Vagina (tissue), 2 donors: ENCODE data around the gene TESMIN. TPM values are rescaled to one million over a fixed set of nuclear protein-coding genes. Genes with fewer than 3 reads are reported as not detected.

Experiments used
- DNase-seq, 2 donors: peaks; one replicate each; pipeline ENCODE4 v3.0.0-alpha.2; 2017; ENCODE audit errors: extremely low spot score in 2 of 2
- H3K27ac ChIP-seq: fragments of 200-600 bp; sonication (generic); one replicate; pipeline ENCODE4 v1.5.1; 2019
- H3K27me3 ChIP-seq: fragments of 200-600 bp; sonication (generic); one replicate; pipeline ENCODE4 v1.5.1; 2019
- H3K36me3 ChIP-seq, 2 donors: fragments of 200-600 bp; sonication (generic); one replicate each; pipeline ENCODE4 v1.5.1; 2017 to 2019
- H3K4me1 ChIP-seq: fragments of 200-600 bp; sonication (generic); one replicate; pipeline ENCODE4 v1.5.1; 2019
- H3K4me3 ChIP-seq, 2 donors: fragments of 200-600 bp; sonication (generic); 1 replicate in 1 of 2; 2 replicates in 1 of 2; pipeline ENCODE4 v1.5.1; 2016 to 2019
- H3K9me3 ChIP-seq: fragments of 200-600 bp; sonication (generic); one replicate; pipeline ENCODE4 v1.5.1; 2019
- CTCF ChIP-seq, 3 experiments: fragments of 450-650 bp in 2 of 3; fragments of 200-600 bp in 1 of 3; sonication (generic) in 1 of 3; IDR thresholded peaks; one replicate each; pipeline ENCODE4 v1.5.1; 2017 to 2019; ENCODE audit warnings: antibody characterized with exemption in 3 of 3, mild to moderate bottlenecking in 2 of 3, moderate library complexity in 2 of 3
- POLR2A ChIP-seq, 2 donors: fragments of 450-650 bp; IDR thresholded peaks; one replicate each; pipeline ENCODE4 v1.6.1; 2017; ENCODE audit warnings: antibody characterized with exemption in 2 of 2, mild to moderate bottlenecking in 2 of 2, moderate library complexity in 2 of 2
- POLR2AphosphoS5 ChIP-seq, 2 donors: sonication (generic); formaldehyde crosslinking; IDR thresholded peaks; one replicate each; pipeline ENCODE4 v1.9.0; 2017; ENCODE audit warnings: antibody characterized with exemption in 2 of 2, mild to moderate bottlenecking in 2 of 2, low read depth in 1 of 2; ENCODE audit not compliant: insufficient read depth in 1 of 2
- intact Hi-C: fragments of 100-400 bp; cut with DNase I; formaldehyde crosslinking; loops from one replicate; pipeline ENCODE4 v1.15.1; 2023
- total RNA-seq: library from RNA; depleted of rRNA; stranded (reverse); fragments of >200 nt; gene quantifications from one replicate; pipeline ENCODE4 v1.2.3, GENCODE V29; 2016

Gene TESMIN
- total RNA-seq, 1 donor from 2014 or later, result 8.3 TPM

GRCh38 chr11:68660066-68660810 is 91.1 kb downstream of the TESMIN start:
- no peak overlapping the region for H3K4me3 ChIP-seq
- no peak for TF ChIP-seq POLR2A (IDR thresholded peaks at IDR 0.05)
- no peak for TF ChIP-seq CTCF (IDR thresholded peaks at IDR 0.05)
- TF ChIP-seq POLR2AphosphoS5 (IDR thresholded peaks at IDR 0.05; ENCODE audit: insufficient read depth in 1 of 2, low read depth in 1 of 2), result no peak
- peaks cover 13% of the 10 kb centered on the region for H3K4me1 ChIP-seq
- no peaks in the 10 kb centered on the region for H3K27me3 ChIP-seq
- intact Hi-C loops, result no loop called here
- no peak overlapping the region for H3K27ac ChIP-seq
- no peak for DNase-seq
- no peaks in the 10 kb centered on the region for H3K36me3 ChIP-seq
- H3K9me3 ChIP-seq, result no peaks in the 10 kb centered on the region

GRCh38 chr11:68659158-68659921 is 92.0 kb downstream of the TESMIN start:
- H3K36me3 ChIP-seq, result no peaks in the 10 kb centered on the region
- H3K4me3 ChIP-seq, result no peak overlapping the region
- H3K27ac ChIP-seq, result no peak overlapping the region
- H3K4me1 ChIP-seq, result peaks cover 13% of the 10 kb centered on the region
- no peaks in the 10 kb centered on the region for H3K27me3 ChIP-seq
- no peak for DNase-seq
- no peaks in the 10 kb centered on the region for H3K9me3 ChIP-seq
- TF ChIP-seq POLR2AphosphoS5 (IDR thresholded peaks at IDR 0.05; ENCODE audit: insufficient read depth in 1 of 2, low read depth in 1 of 2) (no peak), POLR2A (IDR thresholded peaks at IDR 0.05) (no peak), CTCF (IDR thresholded peaks at IDR 0.05) (no peak)
- intact Hi-C loops, result no loop called here

- no peak overlapping the region for H3K27ac ChIP-seq
- intact Hi-C loops, result no loop called here
Observed at GRCh38 chr11:68658661-68659060, 92.7 kb downstream of the TESMIN start.

GRCh38 chr11:68658097-68658496 is 93.2 kb downstream of the TESMIN start:
- intact Hi-C loops, result no loop called here
- H3K36me3 ChIP-seq, result no peaks in the 10 kb centered on the region
- no peak overlapping the region for H3K27ac ChIP-seq
- peak in 1 of 2 donors; percentile 79 for DNase-seq
- H3K4me3 ChIP-seq, result no peak overlapping the region
- TF ChIP-seq CTCF (IDR thresholded peaks at IDR 0.05) (no peak), POLR2AphosphoS5 (IDR thresholded peaks at IDR 0.05; ENCODE audit: insufficient read depth in 1 of 2, low read depth in 1 of 2) (no peak), POLR2A (IDR thresholded peaks at IDR 0.05) (no peak)
- peaks cover 13% of the 10 kb centered on the region for H3K4me1 ChIP-seq
- no peaks in the 10 kb centered on the region for H3K27me3 ChIP-seq
- H3K9me3 ChIP-seq, result no peaks in the 10 kb centered on the region

More at GRCh38 chr11:68658661-68659060, 92.7 kb downstream of the TESMIN start:
- Histone ChIP-seq H3K27me3 (no peaks in the 10 kb centered on the region), H3K4me1 (peaks cover 13% of the 10 kb centered on the region), H3K36me3 (no peaks in the 10 kb centered on the region), H3K4me3 (no peak overlapping the region), H3K9me3 (no peaks in the 10 kb centered on the region)
- TF ChIP-seq POLR2A (IDR thresholded peaks at IDR 0.05) (no peak), POLR2AphosphoS5 (IDR thresholded peaks at IDR 0.05; ENCODE audit: insufficient read depth in 1 of 2, low read depth in 1 of 2) (no peak)
- no peak for DNase-seq

Other genes starting within 250 kb of the TESMIN start
- 15.7 TPM for gene GAL, start 67.0 kb downstream of the TESMIN start, total RNA-seq
- 80.8 TPM for gene CPT1A, start 90.4 kb upstream of the TESMIN start, total RNA-seq
- gene MRPL21, start 152.3 kb upstream of the TESMIN start, total RNA-seq, result 68.5 TPM
- gene IGHMBP2, start 152.4 kb upstream of the TESMIN start, total RNA-seq, result 8.3 TPM
- gene MRGPRD, start 229.5 kb upstream of the TESMIN start, total RNA-seq, result not detected